ENCODE measurements around the gene ASAH2. TPM values are rescaled to one million over a fixed set of nuclear protein-coding genes. Genes with fewer than 3 reads are reported as not detected.

The ASAH2 gene
- total RNA-seq, 2 donors from 2014 or later, result 3.9 to 5.0 TPM

GRCh38 chr10:50281210-50281966, 30.1 kb upstream of the ASAH2 start:
- Histone ChIP-seq H3K36me3 (no peaks in the 10 kb centered on the region), H3K27me3 (no peaks in the 10 kb centered on the region), H3K4me3 (no peak overlapping the region), H3K9me3 (no peaks in the 10 kb centered on the region), H3K27ac (no peak overlapping the region), H3K4me1 (no peaks in the 10 kb centered on the region), H3K9ac (ENCODE audit: low read depth in 2 of 2, low read length in 2 of 2) (no peak overlapping the region)
- no peak for DNase-seq
- intact Hi-C loops (cut with DNase I), result loop anchor here (10.0 kb wide), 1 partner anchor 353 kb away; no protein-coding TSS in a partner anchor
- TF ChIP-seq CTCF (IDR thresholded peaks at IDR 0.05), result no peak

- Histone ChIP-seq H3K27ac (no peak overlapping the region), H3K36me3 (no peaks in the 10 kb centered on the region), H3K9ac (ENCODE audit: low read depth in 2 of 2, low read length in 2 of 2) (no peak overlapping the region), H3K4me3 (no peak overlapping the region), H3K9me3 (no peaks in the 10 kb centered on the region), H3K4me1 (no peaks in the 10 kb centered on the region), H3K27me3 (no peaks in the 10 kb centered on the region)
- DNase-seq, result no peak
- intact Hi-C loops (cut with DNase I), result loop anchor here (10.0 kb wide), 1 partner anchor 355 kb away; no protein-coding TSS in a partner anchor
- TF ChIP-seq CTCF (IDR thresholded peaks at IDR 0.05), result no peak
Measured at GRCh38 chr10:50280049-50280841, 28.9 kb upstream of the ASAH2 start.

GRCh38 chr10:50279489-50279888, 28.2 kb upstream of the ASAH2 start:
- no peaks in the 10 kb centered on the region for H3K36me3 ChIP-seq
- H3K4me1 ChIP-seq, result no peaks in the 10 kb centered on the region
- no peak overlapping the region for H3K4me3 ChIP-seq
- no peak for TF ChIP-seq CTCF (IDR thresholded peaks at IDR 0.05)
- no peaks in the 10 kb centered on the region for H3K27me3 ChIP-seq
- intact Hi-C loops (cut with DNase I), result no loop called here
- H3K9ac ChIP-seq (ENCODE audit: low read depth in 2 of 2, low read length in 2 of 2), result no peak overlapping the region
- no peak for DNase-seq
- H3K9me3 ChIP-seq, result no peaks in the 10 kb centered on the region
- no peak overlapping the region for H3K27ac ChIP-seq

GRCh38 chr10:50275650-50276235, 24.4 kb upstream of the ASAH2 start:
- Histone ChIP-seq H3K4me3 (no peak overlapping the region), H3K27ac (no peak overlapping the region), H3K36me3 (no peaks in the 10 kb centered on the region), H3K4me1 (no peaks in the 10 kb centered on the region), H3K27me3 (no peaks in the 10 kb centered on the region), H3K9me3 (no peaks in the 10 kb centered on the region), H3K9ac (ENCODE audit: low read depth in 2 of 2, low read length in 2 of 2) (no peak overlapping the region)
- intact Hi-C loops (cut with DNase I), result no loop called here
- TF ChIP-seq CTCF (IDR thresholded peaks at IDR 0.05), result peak; percentile 63
- DNase-seq, result peak; percentile 60

GRCh38 chr10:50272531-50272930, 21.2 kb upstream of the ASAH2 start:
- intact Hi-C loops (cut with DNase I), result no loop called here
- Histone ChIP-seq H3K9ac (ENCODE audit: low read depth in 2 of 2, low read length in 2 of 2) (no peak overlapping the region), H3K36me3 (no peaks in the 10 kb centered on the region), H3K9me3 (no peaks in the 10 kb centered on the region), H3K27me3 (no peaks in the 10 kb centered on the region), H3K27ac (no peak overlapping the region), H3K4me1 (no peaks in the 10 kb centered on the region), H3K4me3 (no peak overlapping the region)
- no peak for TF ChIP-seq CTCF (IDR thresholded peaks at IDR 0.05)
- DNase-seq, result no peak

All from colonic mucosa (tissue), 4 donors.